K562 (cell line): ENCODE data around the gene DCAF4. TPM values are rescaled to one million over a fixed set of nuclear protein-coding genes. Genes with fewer than 3 reads are reported as not detected.
A peak's percentile ranks its signal among the peaks of the same experiment; 100 is the strongest.

Source experiments
- ATAC-seq: fragments of 200-7000 bp; cut with Tn5 transposase; 3 replicates; pipeline ENCODE4 v1.9.1; 2020; ENCODE audit warnings: moderate library complexity
- BruUV-seq: library from RNA; stranded (reverse); fragments of 400-500 nt; replicated peaks from 2 replicates; lab custom pipeline; 2021; lab: Mats Ljungman, UMichigan
- CTCF ChIA-PET: fragments of 300-600 bp; formaldehyde crosslinking; extraction: SDS; loops from one replicate; lab custom pipeline; 2021; ENCODE audit warnings: low intra/inter-chr PET ratio; lab: Yijun Ruan, JAX
- POLR2A ChIA-PET: fragments of 300-600, 350-650 bp; sonication (Branson Sonifier 250); formaldehyde crosslinking; extraction: SDS; loops from one replicate; lab custom pipeline; 2021; ENCODE audit warnings: antibody characterized with exemption, inconsistent platforms; lab: Yijun Ruan, JAX
- DNase-seq, 4 experiments: peaks; one replicate each; pipeline versions ENCODE4 v3.0.0 to v3.0.0-alpha.2; 2011 to 2018; ENCODE audit warnings: low spot score in 3 of 4, mixed read lengths in 3 of 4; ENCODE audit errors: extremely low read depth in 1 of 4
- FAIRE-seq: peaks from 2 replicates; lab custom pipeline; 2011; peaks lifted over from hg19 to GRCh38; lab: Jason Lieb, UNC
- H2AFZ ChIP-seq: 2 replicates; pipeline ENCODE4 v1.6.0; 2011; ENCODE audit warnings: low read depth, low read length, control low read depth, inconsistent platforms
- H3K27ac ChIP-seq: fragments of 200-600 bp; 3 replicates; pipeline ENCODE4 v1.8.0; 2011; ENCODE audit warnings: low read depth, mild to moderate bottlenecking, control low read depth, inconsistent platforms, low read length, moderate library complexity, mixed read lengths; ENCODE audit errors: extremely low read depth
- H3K27me3 ChIP-seq, 2 experiments: fragments of 300-600 bp in 1 of 2; 2 replicates in 1 of 2; 3 replicates in 1 of 2; pipeline versions ENCODE4 v1.6.0 to v1.8.0; 2011; ENCODE audit warnings: inconsistent platforms in 2 of 2, low read length in 2 of 2, mild to moderate bottlenecking in 1 of 2, mixed read lengths in 1 of 2, moderate library complexity in 1 of 2; ENCODE audit not compliant: control insufficient read depth in 2 of 2, insufficient read depth in 2 of 2
- H3K36me3 ChIP-seq: fragments of 300-600 bp; 3 replicates; pipeline ENCODE4 v1.8.0; 2011; ENCODE audit warnings: mild to moderate bottlenecking, low read length, inconsistent platforms; ENCODE audit not compliant: control insufficient read depth, insufficient read depth
- H3K4me1 ChIP-seq, 2 experiments: fragments of 200-600 bp in 1 of 2; replicated peaks in 1 of 2; 2 replicates in 1 of 2; 3 replicates in 1 of 2; pipeline versions ENCODE4 v1.5.1 to v1.8.0; 2011; ENCODE audit warnings: inconsistent platforms in 2 of 2, low read length in 2 of 2, mild to moderate bottlenecking in 1 of 2, mixed read lengths in 1 of 2, moderate library complexity in 1 of 2; ENCODE audit not compliant: control insufficient read depth in 2 of 2, insufficient read depth in 2 of 2
- H3K4me2 ChIP-seq: 2 replicates; pipeline ENCODE4 v1.6.1; 2011; ENCODE audit warnings: low read length, control low read depth, inconsistent platforms, mixed read lengths; ENCODE audit not compliant: insufficient read depth
- H3K4me3 ChIP-seq: fragments of 200-600 bp; sonication (generic), shearing (Covaris generic); 2 replicates; pipeline ENCODE4 v1.5.1; 2016; ENCODE audit warnings: control low read depth, inconsistent platforms
- H3K79me2 ChIP-seq: fragments of 200-600 bp; 3 replicates; pipeline ENCODE4 v1.8.0; 2011; ENCODE audit warnings: low read length, inconsistent platforms; ENCODE audit not compliant: control insufficient read depth, insufficient read depth
- H3K9ac ChIP-seq, 2 experiments: 2 replicates each; pipeline versions ENCODE4 v1.6.0 to v1.6.1; 2011; ENCODE audit warnings: low read depth in 2 of 2, low read length in 2 of 2, control low read depth in 1 of 2, inconsistent platforms in 1 of 2, mild to moderate bottlenecking in 1 of 2, mixed read lengths in 1 of 2; ENCODE audit not compliant: insufficient read depth in 1 of 2
- H3K9me1 ChIP-seq: one replicate; pipeline ENCODE4 v1.6.0; 2011; ENCODE audit warnings: inconsistent platforms, mild to moderate bottlenecking, low read length, moderate library complexity; ENCODE audit not compliant: control insufficient read depth, insufficient read depth
- H3K9me3 ChIP-seq: replicated peaks from 2 replicates; pipeline ENCODE4 v1.5.1; 2011; ENCODE audit warnings: low read depth, low read length, inconsistent platforms; ENCODE audit not compliant: control insufficient read depth, insufficient read depth
- H4K20me1 ChIP-seq: replicated peaks from 2 replicates; pipeline ENCODE4 v1.6.1; 2011; ENCODE audit warnings: low read length, inconsistent platforms, mixed read lengths; ENCODE audit not compliant: control insufficient read depth, insufficient read depth
- ASH1L ChIP-seq: fragments of 450-650 bp; IDR thresholded peaks from 2 replicates; pipeline ENCODE4 v1.6.1; 2018; ENCODE audit warnings: borderline replicate concordance, mild to moderate bottlenecking, low read depth; ENCODE audit not compliant: partially characterized antibody
- MEIS2 ChIP-seq: fragments of 450-650 bp; IDR thresholded peaks from 2 replicates; pipeline ENCODE4 v1.6.1; 2014; ENCODE audit warnings: mild to moderate bottlenecking; ENCODE audit not compliant: partially characterized antibody
- RFX1 ChIP-seq: fragments of 450-650 bp; IDR thresholded peaks from 2 replicates; pipeline ENCODE4 v1.6.1; 2016; ENCODE audit warnings: mild to moderate bottlenecking, moderate library complexity
- WGBS: fragments of 100-300 bp; shearing (Covaris generic); methylation state at CpG from one replicate; pipeline ENCODE4 v1.1.6; 2016; ENCODE audit warnings: low coverage, mixed read lengths; ENCODE audit not compliant: insufficient coverage; ENCODE audit errors: missing lambda C conversion rate; 5-methylcytosine and 5-hydroxymethylcytosine counted together
- in situ Hi-C: fragments of 300-500 bp; cut with MboI; formaldehyde crosslinking; loops from 4 replicates; pipeline ENCODE4 v1.15.0; 2018; ENCODE audit warnings: inconsistent platforms, mixed read lengths
- intact Hi-C: fragments of 100-400 bp; cut with micrococcal nuclease; formaldehyde crosslinking; loops from 2 replicates; pipeline ENCODE4 v1.14.2; 2022
- polyA plus RNA-seq, 8 experiments: library from polyadenylated mRNA; depleted of rRNA in 4 of 8; stranded (reverse) in 5 of 8; unstranded in 3 of 8; fragments of >200 nt; fragmentation: Nextera tagmentation in 2 of 8; fragmentation: Illumina TruSeq in 1 of 8; extraction: Ambion mirVana in 2 of 8; extraction: Trizol in 1 of 8; gene quantifications; 2 replicates each; pipeline versions ENCODE4 v1.2.1 to v1.2.3, GENCODE V29; 2011 to 2014; ENCODE audit warnings: inconsistent platforms in 1 of 8, missing spikeins in 1 of 8
- total RNA-seq, 7 experiments: library from RNA; depleted of rRNA in 6 of 7; stranded (reverse); fragments of >200 nt in 6 of 7; fragmentation: Illumina TruSeq in 2 of 7; extraction: Trizol in 2 of 7; gene quantifications; 2 replicates each; pipeline versions ENCODE4 v1.2.1 to v1.2.3, GENCODE V29; 2011 to 2021; ENCODE audit warnings: low replicate concordance in 1 of 7

DCAF4 gene
- total and polyA plus RNA-seq, 9 of the 15 experiments (the other 6 are each of a cell fraction or from before 2014, with no cell fraction given), result 2.7 to 49.2 (median 22.9) TPM

GRCh38 chr14:72986214-72986613 lies 60.0 kb downstream of the DCAF4 start:
- intact Hi-C loops (no loop called here), in situ Hi-C loops (no loop called here)
- H3K4me2 ChIP-seq, result no peak overlapping the region
- no peaks in the 10 kb centered on the region for H3K79me2 ChIP-seq
- no peaks in the 10 kb centered on the region for H3K9me1 ChIP-seq
- H2AFZ ChIP-seq, result no peak overlapping the region
- no peaks in the 10 kb centered on the region for H4K20me1 ChIP-seq
- H3K9me3 ChIP-seq, result no peaks in the 10 kb centered on the region
- no peak overlapping the region for H3K9ac ChIP-seq
- no peaks in the 10 kb centered on the region for H3K36me3 ChIP-seq
- no peak overlapping the region for H3K4me3 ChIP-seq
- FAIRE-seq (no peak), DNase-seq (no peak), ATAC-seq (no peak)
- BruUV-seq, result no TSS peak
- 53% methylated on average over 2 of the region's 3 CpGs for WGBS
- H3K27ac ChIP-seq, result no peak overlapping the region
- CTCF ChIA-PET, result no interaction called here
- H3K4me1 ChIP-seq, result no peaks in the 10 kb centered on the region
- TF ChIP-seq MEIS2, result no peak
- no peaks in the 10 kb centered on the region for H3K27me3 ChIP-seq
- POLR2A ChIA-PET, result no interaction called here

- BruUV-seq, result no TSS peak
- intact Hi-C loops (no loop called here), in situ Hi-C loops (no loop called here)
- no peaks in the 10 kb centered on the region for H3K4me1 ChIP-seq
- no peaks in the 10 kb centered on the region for H3K27me3 ChIP-seq
- H3K9ac ChIP-seq, result no peak overlapping the region
- ChIA-PET POLR2A (interaction anchor here (0.7 kb wide), 1 partner anchor 20 kb away, joined by 3 read pairs; no protein-coding TSS in a partner anchor), CTCF (no interaction called here)
- H3K9me3 ChIP-seq, result no peaks in the 10 kb centered on the region
- H3K9me1 ChIP-seq, result no peaks in the 10 kb centered on the region
- WGBS, result 48% methylated on average over 2 of the region's 2 CpGs
- ATAC-seq, result no peak
- H4K20me1 ChIP-seq, result no peaks in the 10 kb centered on the region
- no peak overlapping the region for H2AFZ ChIP-seq
- no peaks in the 10 kb centered on the region for H3K36me3 ChIP-seq
- H3K27ac ChIP-seq, result no peak overlapping the region
- FAIRE-seq, result no peak
- TF ChIP-seq RFX1, result peak; percentile 67
- no peak for TF ChIP-seq ASH1L
- TF ChIP-seq, all 486 proteins: peak for 1
- H3K4me2 ChIP-seq, result no peak overlapping the region
- no peak for DNase-seq
- no peaks in the 10 kb centered on the region for H3K79me2 ChIP-seq
- H3K4me3 ChIP-seq, result no peak overlapping the region
These were observed 60.6 kb downstream of the DCAF4 start for GRCh38 chr14:72986857-72987256.
